Neuronal stem cell (in vitro differentiated cells): ENCODE results near the gene PNMA8C.
A peak's percentile ranks its signal among the peaks of the same experiment; 100 is the strongest.

Experiments used
- DNase-seq: peaks from one replicate; pipeline ENCODE4 v3.0.0-alpha.2; 2013; ENCODE audit warnings: low spot score
- H2AFZ ChIP-seq: one replicate; pipeline ENCODE4 v1.6.1; 2013; ENCODE audit warnings: mild to moderate bottlenecking, low read length, inconsistent platforms
- H2AK5ac ChIP-seq: 2 replicates; pipeline ENCODE4 v1.6.1; 2013; ENCODE audit warnings: low read depth, mild to moderate bottlenecking, inconsistent platforms, low read length, moderate library complexity, mixed read lengths
- H2BK120ac ChIP-seq: 2 replicates; pipeline ENCODE4 v1.6.1; 2013; ENCODE audit warnings: low read depth, mild to moderate bottlenecking, inconsistent platforms, low read length, moderate library complexity, mixed read lengths
- H2BK12ac ChIP-seq: one replicate; pipeline ENCODE4 v1.6.1; 2013; ENCODE audit warnings: low read length, inconsistent platforms
- H2BK15ac ChIP-seq: 2 replicates; pipeline ENCODE4 v1.6.1; 2013; ENCODE audit warnings: mild to moderate bottlenecking, low read length, inconsistent platforms, mixed read lengths
- H2BK5ac ChIP-seq: one replicate; pipeline ENCODE4 v1.6.1; 2013; ENCODE audit warnings: inconsistent platforms, mild to moderate bottlenecking, low read length, moderate library complexity
- H3K14ac ChIP-seq: one replicate; pipeline ENCODE4 v1.6.1; 2013; ENCODE audit warnings: low read length, inconsistent platforms
- H3K18ac ChIP-seq: 2 replicates; pipeline ENCODE4 v1.6.1; 2013; ENCODE audit warnings: low read length, inconsistent platforms
- H3K23ac ChIP-seq: 2 replicates; pipeline ENCODE4 v1.6.1; 2013; ENCODE audit warnings: low read depth, mild to moderate bottlenecking, mixed read lengths, low read length, inconsistent platforms; ENCODE audit not compliant: poor library complexity
- H3K27ac ChIP-seq: replicated peaks from 3 replicates; pipeline ENCODE4 v1.5.1; 2013; ENCODE audit warnings: low read length, inconsistent platforms
- H3K27me3 ChIP-seq, 3 experiments: 2 replicates each; pipeline ENCODE4 v1.6.1; 2013; ENCODE audit warnings: low read length in 3 of 3, mild to moderate bottlenecking in 2 of 3, inconsistent platforms in 1 of 3, low read depth in 1 of 3, mixed read lengths in 1 of 3, moderate library complexity in 1 of 3; ENCODE audit not compliant: control insufficient read depth in 3 of 3, insufficient read depth in 3 of 3
- H3K36me3 ChIP-seq, 2 donors: replicated peaks in 1 of 2; 2 replicates each; pipeline ENCODE4 v1.6.1; 2013; ENCODE audit warnings: low read length in 2 of 2; ENCODE audit not compliant: control insufficient read depth in 2 of 2, insufficient read depth in 2 of 2
- H3K4ac ChIP-seq: 2 replicates; pipeline ENCODE4 v1.6.1; 2013; ENCODE audit warnings: inconsistent platforms, mild to moderate bottlenecking, low read length, moderate library complexity
- H3K4me1 ChIP-seq, 2 donors: 1 replicate in 1 of 2; 2 replicates in 1 of 2; pipeline ENCODE4 v1.6.1; 2013; ENCODE audit warnings: low read length in 2 of 2, low read depth in 1 of 2; ENCODE audit not compliant: control insufficient read depth in 2 of 2, insufficient read depth in 1 of 2
- H3K4me2 ChIP-seq: one replicate; pipeline ENCODE4 v1.6.1; 2013; ENCODE audit warnings: mild to moderate bottlenecking, low read length, inconsistent platforms; ENCODE audit not compliant: insufficient read depth, poor library complexity, severe bottlenecking
- H3K4me3 ChIP-seq, 2 donors: 2 replicates each; pipeline ENCODE4 v1.5.1; 2013; ENCODE audit warnings: low read length in 2 of 2, mild to moderate bottlenecking in 2 of 2, inconsistent platforms in 1 of 2, moderate library complexity in 1 of 2
- H3K79me1 ChIP-seq: one replicate; pipeline ENCODE4 v1.6.1; 2013; ENCODE audit warnings: low read depth, mild to moderate bottlenecking, inconsistent platforms, low read length, moderate library complexity
- H3K9ac ChIP-seq: one replicate; pipeline ENCODE4 v1.6.1; 2013; ENCODE audit warnings: mild to moderate bottlenecking, low read depth, low read length, inconsistent platforms; ENCODE audit not compliant: poor library complexity
- H3K9me3 ChIP-seq, 2 donors: replicated peaks in 1 of 2; 2 replicates each; pipeline versions ENCODE3 to v1.6.1; 2013; ENCODE audit warnings: low read length in 2 of 2, mild to moderate bottlenecking in 2 of 2, inconsistent platforms in 1 of 2, low read depth in 1 of 2, mixed read lengths in 1 of 2, moderate library complexity in 1 of 2; ENCODE audit not compliant: control insufficient read depth in 2 of 2, insufficient read depth in 1 of 2
- H4K8ac ChIP-seq: one replicate; pipeline ENCODE4 v1.6.1; 2013; ENCODE audit warnings: low read depth, mild to moderate bottlenecking, inconsistent platforms, low read length, moderate library complexity
- H4K91ac ChIP-seq: one replicate; pipeline ENCODE4 v1.6.1; 2013; ENCODE audit warnings: low read length, low read depth, mild to moderate bottlenecking, inconsistent platforms; ENCODE audit not compliant: poor library complexity
- WGBS, 2 donors: extraction: QIAGEN DNeasy Blood & Tissue Kit; methylation state at CpG; one replicate each; pipeline ENCODE4 v1.1.7; 2013; ENCODE audit warnings: missing lambda C conversion rate in 2 of 2, mixed read lengths in 1 of 2; ENCODE audit not compliant: insufficient read length in 2 of 2, insufficient replicate concordance in 1 of 2; ENCODE audit errors: extremely low coverage in 2 of 2; 5-methylcytosine and 5-hydroxymethylcytosine counted together

Gene PNMA8C

DNA sequence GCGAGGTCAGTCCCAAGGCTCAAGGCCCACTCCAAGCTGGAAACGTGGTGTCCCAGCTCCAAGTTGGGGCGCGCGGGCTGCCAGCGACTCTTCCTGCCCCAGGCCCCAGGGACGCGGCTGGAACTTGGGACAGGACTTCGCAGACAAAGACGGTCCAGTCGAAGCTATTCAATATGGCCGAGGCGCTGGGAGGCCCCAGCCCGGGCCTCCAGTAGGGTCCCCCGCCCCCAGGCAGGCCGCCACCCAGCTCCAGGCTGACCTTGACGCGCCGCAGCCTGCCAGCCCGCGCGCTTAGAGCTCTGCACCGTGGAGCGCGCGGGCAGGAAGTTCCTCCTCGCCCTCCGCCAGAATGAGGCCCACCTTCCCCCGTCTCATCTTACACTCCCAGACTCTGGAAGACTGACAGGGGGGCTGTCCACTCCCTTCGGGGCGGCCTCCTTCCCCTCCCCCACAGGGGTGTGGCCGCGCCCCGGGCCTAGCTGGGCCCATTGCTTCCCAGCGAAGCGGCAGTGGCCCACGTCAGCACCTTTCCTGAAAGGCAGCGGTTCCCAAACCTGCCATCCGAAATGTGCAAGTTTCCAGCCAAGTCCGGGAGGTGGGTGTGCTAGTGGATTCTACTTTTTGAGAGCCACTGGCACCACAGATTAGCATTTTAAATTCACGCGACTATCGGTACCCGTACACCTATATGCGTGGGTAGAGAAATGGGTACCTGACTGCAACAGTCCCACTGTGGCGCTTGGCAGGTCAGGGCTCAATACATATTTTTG is 15.3 kb downstream of the PNMA8C start, which contains the start of gene CCDC8:
Gene CCDC8, minus strand, starts transcription at position 303 of the 770 bp plus-strand sequence. CDS start 754 bp downstream, outside the sequence.
- Histone ChIP-seq H3K36me3 (peaks cover 5 to 23% of the 10 kb centered on the region in 2 donors), H3K27ac (peak within 1 kb of the TSS; percentile 76), H3K18ac (peak within 1 kb of the TSS; percentile 90), H2BK12ac (no peak within 1 kb of the TSS), H3K23ac (peak within 1 kb of the TSS; percentile 50), H3K4me1 (peaks cover 18 to 19% of the 10 kb centered on the region in 2 donors), H3K79me1 (peaks cover 7% of the 10 kb centered on the region), H4K8ac (no peak within 1 kb of the TSS), H2AFZ (peak within 1 kb of the TSS; percentile 87), H3K4me3 (peak within 1 kb of the TSS; percentile 83 to 87), H3K4me2 (peak within 1 kb of the TSS; percentile 92), H3K27me3 (peaks cover 0 to 26% (median 5%) of the 10 kb centered on the region in 3 experiments), H4K91ac (no peak within 1 kb of the TSS), H3K14ac (peak within 1 kb of the TSS; percentile 25), H3K4ac (peak within 1 kb of the TSS; percentile 26), H2BK5ac (peak within 1 kb of the TSS; percentile 87), H2BK120ac (no peak within 1 kb of the TSS), H3K9ac (peak within 1 kb of the TSS; percentile 95), H2AK5ac (peak within 1 kb of the TSS; percentile 92), H2BK15ac (peak within 1 kb of the TSS; percentile 79), H3K9me3 (peaks cover 2 to 3% of the 10 kb centered on the region in 2 donors)
- DNase-seq, result peak; percentile 91
- no CpG with 5 or more reads among the region's 46 CpGs for WGBS, 2 donors

GRCh38 chr19:46412650-46413261 is 16.0 kb downstream of the PNMA8C start:
- Histone ChIP-seq H3K4me2 (peak overlapping the region; percentile 92), H2AFZ (peak overlapping the region; percentile 87), H2BK12ac (no peak overlapping the region), H2BK120ac (no peak overlapping the region), H3K18ac (peak overlapping the region; percentile 90), H3K4me1 (peaks cover 25 to 26% of the 10 kb centered on the region in 2 donors), H3K23ac (peak overlapping the region; percentile 50), H2BK15ac (peak overlapping the region; percentile 25), H2AK5ac (peak overlapping the region; percentile 88), H3K27ac (no peak overlapping the region), H4K8ac (no peak overlapping the region), H3K9me3 (peaks cover 2 to 3% of the 10 kb centered on the region in 2 donors), H3K27me3 (peaks cover 0 to 32% (median 5%) of the 10 kb centered on the region in 3 experiments), H3K36me3 (peaks cover 7 to 23% of the 10 kb centered on the region in 2 donors), H3K4me3 (peak overlapping the region; percentile 83 to 87), H3K79me1 (peaks cover 7% of the 10 kb centered on the region), H3K4ac (peak overlapping the region; percentile 26), H3K14ac (peak overlapping the region; percentile 25), H4K91ac (no peak overlapping the region), H2BK5ac (peak overlapping the region; percentile 87), H3K9ac (peak overlapping the region; percentile 95)
- no peak for DNase-seq
- WGBS, 2 donors, result no CpG with 5 or more reads among the region's 29 CpGs

- peak overlapping the region; percentile 87 for H3K14ac ChIP-seq
- peak overlapping the region; percentile 90 for H3K18ac ChIP-seq
- no peak overlapping the region for H3K27ac ChIP-seq
- peak overlapping the region; percentile 83 to 87 for H3K4me3 ChIP-seq
- no peak for DNase-seq
- H3K79me1 ChIP-seq, result peaks cover 7% of the 10 kb centered on the region
- H3K4me2 ChIP-seq, result peak overlapping the region; percentile 92
- peak overlapping the region; percentile 84 for H2BK5ac ChIP-seq
- no peak overlapping the region for H2BK120ac ChIP-seq
- peak overlapping the region; percentile 92 for H2AK5ac ChIP-seq
- H4K91ac ChIP-seq, result no peak overlapping the region
- peaks cover 0 to 37% (median 5%) of the 10 kb centered on the region in 3 experiments for H3K27me3 ChIP-seq
- peak overlapping the region; percentile 68 for H3K23ac ChIP-seq
- H3K36me3 ChIP-seq, result peaks cover 7 to 23% of the 10 kb centered on the region in 2 donors
- no peak overlapping the region for H2AFZ ChIP-seq
- peak overlapping the region; percentile 89 for H3K9ac ChIP-seq
- peaks cover 26 to 29% of the 10 kb centered on the region in 2 donors for H3K4me1 ChIP-seq
- no CpG with 5 or more reads among the region's 54 CpGs for WGBS, 2 donors
- H4K8ac ChIP-seq, result no peak overlapping the region
- H2BK12ac ChIP-seq, result peak overlapping the region; percentile 4
- H3K4ac ChIP-seq, result no peak overlapping the region
- H2BK15ac ChIP-seq, result peak overlapping the region; percentile 25
- H3K9me3 ChIP-seq, result peaks cover 2 to 3% of the 10 kb centered on the region in 2 donors
Observed at GRCh38 chr19:46411925-46412649, 16.6 kb downstream of the PNMA8C start.
